Smooth muscle cell (in vitro differentiated cells): ENCODE data around the gene SHTN1. TPM values are rescaled to one million over a fixed set of nuclear protein-coding genes. Genes with fewer than 3 reads are reported as not detected.

ENCODE experiments used
- DNase-seq: peaks from one replicate; lab custom pipeline; 2025; ENCODE audit not compliant: unreplicated experiment; lab: John Stamatoyannopoulos, UW
- H2AFZ ChIP-seq: fragments of 200-600 bp; sonication (generic); 2 replicates; pipeline ENCODE4 v1.6.0; 2016; ENCODE audit warnings: antibody characterized with exemption, low read depth, mild to moderate bottlenecking
- H3F3A ChIP-seq: fragments of 200-600 bp; sonication (generic); 2 replicates; pipeline ENCODE4 v1.6.0; 2017; ENCODE audit warnings: antibody characterized with exemption, low read depth
- H3K27ac ChIP-seq: fragments of 200-600 bp; sonication (generic); 2 replicates; pipeline ENCODE4 v1.5.1; 2016; ENCODE audit warnings: low read depth, mild to moderate bottlenecking
- H3K27me3 ChIP-seq: fragments of 200-600 bp; sonication (generic); 2 replicates; pipeline ENCODE4 v1.6.1; 2016; ENCODE audit warnings: low read depth, mild to moderate bottlenecking
- H3K36me3 ChIP-seq: fragments of 200-600 bp; sonication (generic); 2 replicates; pipeline ENCODE4 v1.5.1; 2016; ENCODE audit warnings: low read depth
- H3K4me1 ChIP-seq: fragments of 200-600 bp; sonication (generic); 2 replicates; pipeline ENCODE4 v1.5.1; 2016; ENCODE audit warnings: low read depth
- H3K4me2 ChIP-seq: fragments of 200-600 bp; sonication (generic); 2 replicates; pipeline ENCODE4 v1.6.0; 2016; ENCODE audit warnings: mild to moderate bottlenecking
- H3K4me3 ChIP-seq: fragments of 200-600 bp; sonication (generic); 2 replicates; pipeline ENCODE4 v1.5.1; 2016; ENCODE audit warnings: mild to moderate bottlenecking
- H3K79me2 ChIP-seq: fragments of 200-600 bp; sonication (generic); 2 replicates; pipeline ENCODE4 v1.6.0; 2016; ENCODE audit warnings: low read depth, mild to moderate bottlenecking
- H3K9ac ChIP-seq: fragments of 200-600 bp; sonication (generic); 2 replicates; pipeline ENCODE4 v1.6.0; 2016; ENCODE audit warnings: low read depth
- H3K9me3 ChIP-seq: fragments of 200-600 bp; sonication (generic); replicated peaks from 2 replicates; pipeline ENCODE4 v1.5.1; 2016; ENCODE audit warnings: low read depth
- H4K20me1 ChIP-seq: fragments of 200-600 bp; sonication (generic); 2 replicates; pipeline ENCODE4 v1.6.0; 2016; ENCODE audit warnings: low read depth
- WGBS: methylation state at CpG from one replicate; pipeline ENCODE4 v1.1.7; 2016; ENCODE audit warnings: low lambda C conversion rate; 5-methylcytosine and 5-hydroxymethylcytosine counted together
- polyA plus RNA-seq: library from polyadenylated mRNA; unstranded; fragments of >200 nt; fragmentation: Nextera tagmentation; extraction: Ambion mirVana; gene quantifications from 2 replicates; pipeline ENCODE4 v1.2.1, GENCODE V29; 2016
- total RNA-seq: library from RNA; depleted of rRNA; stranded (reverse); fragments of >200 nt; gene quantifications from 2 replicates; pipeline ENCODE4 v1.2.3, GENCODE V29; 2014
- TF ChIP-seq, protein P1 (sequence below): fragments of 200-600 bp; sonication (generic); IDR thresholded peaks from 2 replicates; pipeline ENCODE4 v1.5.1; 2017; ENCODE audit warnings: borderline replicate concordance, mild to moderate bottlenecking, antibody characterized with exemption; ENCODE audit not compliant: insufficient read depth, poor library complexity, severe bottlenecking

SHTN1 gene
- total and polyA plus RNA-seq, 2 experiments from 2014 or later: 1.3 to 39.2 TPM

DNA sequence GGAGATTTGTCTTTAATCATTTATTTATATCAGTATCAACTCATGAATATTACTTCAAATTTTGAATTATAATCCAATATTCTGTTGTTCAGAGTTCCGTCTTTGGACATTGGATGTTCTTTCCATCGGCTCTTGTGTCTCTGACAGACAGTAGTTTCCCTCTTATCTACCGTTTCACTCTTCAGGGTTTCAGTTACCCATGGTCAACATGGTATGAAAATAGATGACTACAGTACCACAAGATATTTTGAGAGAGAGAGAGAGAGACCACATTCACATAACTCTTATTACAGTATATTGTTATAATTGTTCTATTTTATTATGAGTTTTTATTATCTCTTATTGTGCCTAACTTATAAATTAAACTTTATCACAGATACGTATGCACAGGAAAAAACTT is 6.8 kb downstream of the SHTN1 start:
- no peaks in the 10 kb centered on the region for H3K27me3 ChIP-seq
- no peak for DNase-seq
- WGBS: 96% methylated on average over 4 of the region's 4 CpGs
- TF ChIP-seq, protein P1, sequence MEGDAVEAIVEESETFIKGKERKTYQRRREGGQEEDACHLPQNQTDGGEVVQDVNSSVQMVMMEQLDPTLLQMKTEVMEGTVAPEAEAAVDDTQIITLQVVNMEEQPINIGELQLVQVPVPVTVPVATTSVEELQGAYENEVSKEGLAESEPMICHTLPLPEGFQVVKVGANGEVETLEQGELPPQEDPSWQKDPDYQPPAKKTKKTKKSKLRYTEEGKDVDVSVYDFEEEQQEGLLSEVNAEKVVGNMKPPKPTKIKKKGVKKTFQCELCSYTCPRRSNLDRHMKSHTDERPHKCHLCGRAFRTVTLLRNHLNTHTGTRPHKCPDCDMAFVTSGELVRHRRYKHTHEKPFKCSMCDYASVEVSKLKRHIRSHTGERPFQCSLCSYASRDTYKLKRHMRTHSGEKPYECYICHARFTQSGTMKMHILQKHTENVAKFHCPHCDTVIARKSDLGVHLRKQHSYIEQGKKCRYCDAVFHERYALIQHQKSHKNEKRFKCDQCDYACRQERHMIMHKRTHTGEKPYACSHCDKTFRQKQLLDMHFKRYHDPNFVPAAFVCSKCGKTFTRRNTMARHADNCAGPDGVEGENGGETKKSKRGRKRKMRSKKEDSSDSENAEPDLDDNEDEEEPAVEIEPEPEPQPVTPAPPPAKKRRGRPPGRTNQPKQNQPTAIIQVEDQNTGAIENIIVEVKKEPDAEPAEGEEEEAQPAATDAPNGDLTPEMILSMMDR: no peak
- H3K27ac ChIP-seq: no peak overlapping the region
- H3F3A ChIP-seq: no peaks in the 10 kb centered on the region
- H3K79me2 ChIP-seq: peaks cover 4% of the 10 kb centered on the region
- no peak overlapping the region for H3K9ac ChIP-seq
- H2AFZ ChIP-seq: no peak overlapping the region
- no peaks in the 10 kb centered on the region for H4K20me1 ChIP-seq
- no peak overlapping the region for H3K4me3 ChIP-seq
- no peaks in the 10 kb centered on the region for H3K9me3 ChIP-seq
- H3K4me2 ChIP-seq: no peak overlapping the region
- no peaks in the 10 kb centered on the region for H3K4me1 ChIP-seq
- H3K36me3 ChIP-seq: no peaks in the 10 kb centered on the region

DNA sequence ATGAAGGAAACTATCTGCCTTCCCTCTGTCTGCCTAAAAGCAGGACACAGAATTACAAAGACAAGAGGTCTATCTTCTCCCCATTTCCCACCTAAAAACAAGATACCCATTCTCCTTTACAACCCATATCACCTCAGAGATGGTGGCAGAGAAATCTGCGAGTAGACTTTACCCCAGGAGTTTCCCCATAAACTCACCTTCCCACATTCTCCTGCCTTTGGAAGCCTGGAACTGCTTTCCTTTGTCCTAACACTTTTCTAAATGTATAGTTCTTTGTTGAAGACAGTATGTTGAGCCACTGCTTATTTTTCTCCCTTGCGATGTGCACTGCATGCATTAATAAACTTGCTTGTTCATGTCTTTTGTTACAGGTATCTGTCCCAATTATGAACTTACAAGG is 8.0 kb downstream of the SHTN1 start:
- H3K27me3 ChIP-seq: no peaks in the 10 kb centered on the region
- no peak overlapping the region for H3K4me3 ChIP-seq
- TF ChIP-seq, protein P1: no peak
- H3K4me1 ChIP-seq: no peaks in the 10 kb centered on the region
- WGBS: 93% methylated on average over 2 of the region's 2 CpGs
- no peaks in the 10 kb centered on the region for H3K36me3 ChIP-seq
- H3K9me3 ChIP-seq: no peaks in the 10 kb centered on the region
- no peaks in the 10 kb centered on the region for H4K20me1 ChIP-seq
- H3F3A ChIP-seq: no peaks in the 10 kb centered on the region
- H3K79me2 ChIP-seq: peaks cover 5% of the 10 kb centered on the region
- H3K4me2 ChIP-seq: no peak overlapping the region
- H2AFZ ChIP-seq: no peak overlapping the region
- DNase-seq: no peak
- no peak overlapping the region for H3K9ac ChIP-seq
- H3K27ac ChIP-seq: no peak overlapping the region

DNA sequence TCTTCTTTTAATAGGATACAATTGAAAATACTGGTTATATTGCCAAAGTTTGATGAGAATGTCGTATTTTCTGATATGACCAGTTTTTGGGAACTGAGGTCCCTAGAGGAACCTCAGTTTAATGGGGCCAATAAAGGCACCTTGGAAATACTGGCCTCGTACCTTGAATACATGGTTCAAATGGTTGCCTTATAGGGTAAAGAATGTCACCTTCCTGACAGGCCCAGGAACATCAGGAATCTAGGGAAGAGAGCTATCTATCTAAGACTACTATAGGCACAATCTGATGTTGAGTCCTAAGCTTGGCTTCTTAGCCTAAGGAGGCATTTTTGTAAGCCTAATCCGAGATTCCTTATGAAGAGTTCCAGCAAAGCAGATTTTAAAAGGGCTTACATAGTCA is 9.3 kb downstream of the SHTN1 start:
- Histone ChIP-seq H4K20me1 (no peaks in the 10 kb centered on the region), H3K4me1 (peaks cover under 1% of the 10 kb centered on the region), H3K79me2 (peaks cover 5% of the 10 kb centered on the region), H3K27ac (no peak overlapping the region), H3K36me3 (no peaks in the 10 kb centered on the region), H3F3A (no peaks in the 10 kb centered on the region), H3K9me3 (no peaks in the 10 kb centered on the region), H2AFZ (no peak overlapping the region), H3K9ac (no peak overlapping the region), H3K4me3 (no peak overlapping the region), H3K4me2 (no peak overlapping the region), H3K27me3 (no peaks in the 10 kb centered on the region)
- DNase-seq: no peak
- TF ChIP-seq, protein P1: no peak
- 88% methylated on average over 3 of the region's 3 CpGs for WGBS

DNA sequence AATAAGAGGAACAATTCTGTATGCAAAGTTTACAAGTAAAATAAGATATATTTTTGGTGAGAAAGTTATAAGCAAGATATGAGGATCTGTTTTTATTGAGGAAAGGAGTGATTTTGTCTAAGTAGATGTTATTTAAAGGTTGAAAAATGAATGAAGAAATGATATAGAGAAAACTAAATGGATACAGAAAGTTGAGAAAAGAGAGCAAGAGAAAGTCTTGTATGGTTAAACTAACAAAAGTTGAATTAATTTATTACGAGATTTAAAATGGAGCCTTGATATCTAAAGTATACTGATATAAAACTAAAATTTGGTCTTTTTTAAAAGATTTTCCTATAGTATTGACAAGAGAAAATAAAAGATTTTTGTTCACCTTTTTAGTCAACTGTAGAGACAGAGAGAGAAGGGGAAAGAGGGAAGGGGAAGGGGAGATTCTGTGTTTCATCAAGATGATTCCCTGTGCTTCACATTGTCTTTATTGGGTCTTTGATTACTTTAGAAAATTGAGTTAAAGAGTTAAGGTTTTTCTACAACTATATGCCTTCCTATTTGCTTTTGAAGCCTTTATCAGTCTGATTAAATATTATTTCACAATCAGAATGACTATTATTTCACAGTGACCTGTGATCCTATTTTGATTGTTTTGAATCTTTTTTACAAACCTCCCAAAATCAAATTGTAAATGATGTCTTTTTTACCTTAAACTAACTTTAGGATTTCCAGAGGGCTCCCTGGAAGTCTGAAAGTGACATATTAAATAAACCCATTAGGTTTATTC is 10.7 kb downstream of the SHTN1 start:
- Histone ChIP-seq H3F3A (no peaks in the 10 kb centered on the region), H3K4me3 (no peak overlapping the region), H3K79me2 (peaks cover 5% of the 10 kb centered on the region), H2AFZ (no peak overlapping the region), H3K9me3 (no peaks in the 10 kb centered on the region), H3K9ac (no peak overlapping the region), H3K36me3 (no peaks in the 10 kb centered on the region), H3K27ac (no peak overlapping the region), H3K4me1 (peaks cover 14% of the 10 kb centered on the region), H3K27me3 (no peaks in the 10 kb centered on the region), H4K20me1 (no peaks in the 10 kb centered on the region), H3K4me2 (no peak overlapping the region)
- DNase-seq: no peak
- TF ChIP-seq, protein P1: no peak
- 96% methylated on average over 1 of the region's 1 CpG for WGBS
